ENCODE results near the gene GPRIN2. TPM values are rescaled to one million over a fixed set of nuclear protein-coding genes. Genes with fewer than 3 reads are reported as not detected.
"Not testable (repeated sequence)": the region's sequence is repeated elsewhere in the genome, so short reads cannot be mapped to it uniquely, and the experiment has no call there.

The GPRIN2 gene
- not detected for total RNA-seq
- long read RNA-seq, result 0 reads

DNA sequence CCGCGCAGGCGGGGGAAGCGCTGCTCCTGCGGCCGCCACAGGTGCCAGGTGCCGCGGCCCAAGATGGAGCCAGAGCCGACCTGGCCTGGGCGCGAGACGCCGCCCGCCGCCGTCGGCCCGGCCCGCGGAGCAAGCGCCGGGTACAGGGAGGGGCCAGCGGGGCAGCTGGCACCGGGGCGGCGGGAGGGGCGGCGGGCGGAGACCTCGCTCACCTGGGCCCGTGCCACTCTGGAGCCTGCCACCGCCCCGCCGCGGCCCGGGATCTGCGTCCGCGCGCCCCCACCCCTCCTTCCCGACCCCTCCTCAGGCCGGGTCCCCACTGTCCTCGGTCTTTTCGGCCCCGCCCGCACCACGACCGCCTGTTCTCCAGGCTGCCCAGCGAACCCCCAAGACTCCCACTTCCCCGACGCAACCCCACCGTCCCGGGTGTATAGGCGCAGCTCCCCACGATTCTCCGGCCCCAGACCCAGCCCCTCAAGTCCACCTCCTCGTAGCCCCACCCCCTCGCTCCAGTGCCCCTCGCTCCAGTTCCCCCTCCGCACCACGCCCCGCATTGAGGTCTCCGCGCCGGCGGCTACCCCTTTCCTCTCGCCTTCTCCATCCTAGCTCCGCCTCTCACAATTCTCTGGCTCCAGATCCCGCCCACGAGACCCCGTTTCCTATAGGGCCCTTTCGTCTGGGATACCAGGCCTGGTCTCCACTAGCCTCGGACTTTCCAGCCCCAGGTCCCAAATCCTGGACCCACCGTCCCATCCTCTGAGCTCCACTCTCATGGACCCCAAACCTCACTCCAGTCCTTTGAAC is at the start of gene GPRIN2:
Gene GPRIN2 (minus strand): TSS at position 144 of the 804 bp plus-strand sequence. CDS start 5,922 bp downstream, outside the sequence.
- ATAC-seq, result no peak

DNA sequence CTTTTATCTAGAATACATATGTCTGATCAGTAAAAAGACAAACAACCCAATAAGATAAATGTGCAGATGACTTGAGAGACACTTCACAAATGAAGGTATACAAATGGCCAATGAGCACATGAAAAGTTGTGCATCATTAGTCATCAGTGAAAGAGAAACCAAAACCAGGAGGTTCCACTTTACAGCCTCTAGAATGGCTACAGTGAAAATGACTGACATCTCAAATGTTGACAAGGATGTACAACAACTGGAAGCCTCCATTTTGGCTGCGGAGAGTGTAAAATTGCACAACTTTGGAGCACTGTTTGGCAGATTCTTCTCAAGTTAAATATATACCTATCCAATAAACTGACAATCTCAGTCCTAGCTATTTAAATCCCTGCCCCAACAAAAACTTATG is 44.1 kb upstream of the GPRIN2 start:
- ATAC-seq; DNase-seq (ENCODE audit: missing footprints); intact Hi-C loops (cut with DNase I): not testable (repeated sequence)

More for the DNA sequence above, at the start of gene GPRIN2:
- peak; percentile 71 for DNase-seq (ENCODE audit: missing footprints)
- intact Hi-C loops (cut with DNase I), result no loop called here

DNA sequence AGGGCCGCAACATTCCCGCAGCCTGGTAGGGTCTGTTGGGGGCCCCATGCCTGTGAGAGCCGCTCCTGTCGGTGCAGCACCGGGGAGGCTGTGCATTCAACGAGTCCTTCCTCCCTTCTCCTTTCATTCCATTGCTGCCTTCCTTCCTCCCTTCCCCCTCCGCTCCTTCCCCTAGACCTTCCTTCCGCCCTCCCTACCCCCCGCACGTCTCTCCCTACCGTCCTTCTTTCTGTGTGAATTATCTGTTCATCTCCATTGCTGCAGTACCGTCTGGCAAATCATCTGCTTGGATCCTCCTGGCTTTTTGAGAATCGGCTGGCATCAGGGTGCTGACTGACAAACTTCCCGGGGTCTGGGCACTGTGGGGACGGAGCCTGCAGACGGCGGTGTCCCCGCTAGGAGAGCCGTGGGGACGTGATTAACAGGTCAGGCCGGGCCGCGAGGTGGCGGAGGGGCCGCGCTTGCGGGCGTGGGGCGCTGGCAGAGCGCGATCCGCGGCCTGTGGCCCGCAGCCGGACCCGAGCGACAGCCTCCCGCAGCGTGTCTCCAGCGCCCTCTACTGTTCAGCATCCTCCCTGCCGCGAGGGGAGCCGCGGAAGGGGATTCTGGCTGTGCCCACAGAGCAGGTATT is 41.3 kb upstream of the GPRIN2 start:
- intact Hi-C loops (cut with DNase I), result not testable (repeated sequence)
- peak; percentile 89 for ATAC-seq
- peak; percentile 39 for DNase-seq (ENCODE audit: missing footprints)

DNA sequence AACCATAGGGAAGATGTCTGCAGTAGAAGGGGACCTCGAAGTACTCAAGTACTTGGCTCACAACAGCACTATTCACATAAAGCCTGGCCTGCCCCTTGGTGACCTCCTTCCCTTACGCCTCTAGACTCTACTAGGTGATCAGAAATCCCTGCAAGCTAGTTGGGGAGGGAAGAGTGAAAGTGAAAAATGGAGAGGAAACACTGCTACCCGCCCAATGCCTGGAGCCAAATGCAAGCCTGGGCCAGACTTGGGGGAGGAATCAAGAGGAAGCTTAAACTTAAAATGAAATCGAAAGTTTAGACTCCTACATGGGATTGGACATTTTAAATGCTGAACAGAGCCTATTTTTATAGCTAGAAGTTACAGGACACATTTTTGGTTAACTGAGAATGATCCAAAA is 40.1 kb upstream of the GPRIN2 start:
- intact Hi-C loops (cut with DNase I), result not testable (repeated sequence)
- ATAC-seq, result peak; percentile 32
- DNase-seq (ENCODE audit: missing footprints), result peak; percentile 65

- ATAC-seq, result peak; percentile 70
- DNase-seq (ENCODE audit: missing footprints); intact Hi-C loops (cut with DNase I): not testable (repeated sequence)
Observed at GRCh38 chr10:46594453-46595063, 38.1 kb upstream of the GPRIN2 start.

DNA sequence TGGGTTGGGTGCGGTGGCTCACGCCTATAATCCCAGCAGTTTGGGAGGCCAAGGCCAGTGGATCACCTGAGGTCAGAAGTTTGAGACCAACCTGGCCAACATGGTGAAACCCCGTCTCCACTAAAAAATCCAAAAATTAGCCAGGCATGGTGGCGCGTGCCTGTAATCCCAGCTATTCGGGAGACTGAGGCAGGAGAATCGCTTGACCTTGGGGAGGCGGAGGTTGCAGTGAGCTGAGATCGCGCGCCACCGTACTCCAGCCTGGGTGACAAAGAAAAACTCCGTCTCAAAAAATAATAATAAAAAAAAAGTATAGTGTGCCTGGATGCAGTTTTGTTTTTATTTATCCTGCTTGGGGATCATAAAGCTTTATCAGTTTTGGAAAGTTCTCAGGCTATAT is 36.8 kb upstream of the GPRIN2 start:
- DNase-seq (ENCODE audit: missing footprints); intact Hi-C loops (cut with DNase I); ATAC-seq: not testable (repeated sequence)

DNA sequence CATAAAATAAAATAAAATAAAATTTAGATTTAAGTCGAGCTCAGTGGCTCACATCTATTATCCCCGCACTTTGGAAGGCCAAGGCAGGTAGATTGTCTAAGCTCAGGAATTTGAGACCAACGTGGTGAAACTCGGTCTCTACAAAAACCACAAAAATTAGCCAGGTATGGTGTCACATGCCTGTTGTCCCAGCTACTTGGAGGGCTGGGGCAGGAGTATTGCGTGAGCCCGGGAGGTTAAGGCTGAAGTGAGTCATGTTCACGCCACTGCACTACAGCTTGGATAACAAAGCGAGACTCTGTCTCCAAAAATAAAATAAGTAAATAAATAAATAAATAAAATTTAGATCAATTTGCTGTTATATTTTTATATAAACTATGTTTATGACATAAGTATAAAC is 34.6 kb upstream of the GPRIN2 start:
- DNase-seq (ENCODE audit: missing footprints); ATAC-seq; intact Hi-C loops (cut with DNase I): not testable (repeated sequence)

DNA sequence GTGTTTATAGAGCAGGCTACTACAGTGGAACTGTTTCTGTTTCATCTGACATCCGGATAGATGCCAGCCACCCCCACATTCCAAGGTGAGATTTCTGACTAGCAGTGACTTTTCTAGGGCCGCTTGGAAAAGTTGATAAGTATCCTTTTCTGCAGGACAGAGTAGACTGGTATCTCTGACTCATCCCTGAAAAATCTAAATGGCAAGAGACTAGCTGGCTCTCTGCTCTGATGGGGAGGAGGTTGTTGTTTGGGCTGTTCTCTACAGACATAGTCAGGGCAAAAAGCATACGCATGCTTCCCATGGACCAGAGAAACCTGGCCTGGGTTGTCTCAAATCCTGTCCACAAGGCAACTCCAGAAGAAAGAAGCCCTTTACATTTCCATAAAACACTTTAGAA is 33.1 kb upstream of the GPRIN2 start:
- intact Hi-C loops (cut with DNase I); ATAC-seq: not testable (repeated sequence)

GRCh38 chr10:46588221-46588620 is 31.8 kb upstream of the GPRIN2 start:
- intact Hi-C loops (cut with DNase I); DNase-seq (ENCODE audit: missing footprints): not testable (repeated sequence)
- ATAC-seq, result peak; percentile 9

More for the DNA sequence above, 33.1 kb upstream of the GPRIN2 start:
- not testable (repeated sequence) for DNase-seq (ENCODE audit: missing footprints)

- peak; percentile 75 for ATAC-seq
- DNase-seq (ENCODE audit: missing footprints); intact Hi-C loops (cut with DNase I): not testable (repeated sequence)
Observed at GRCh38 chr10:46587546-46587945, 31.1 kb upstream of the GPRIN2 start.

GRCh38 chr10:46585246-46585645 is 28.8 kb upstream of the GPRIN2 start:
- DNase-seq (ENCODE audit: missing footprints); intact Hi-C loops (cut with DNase I); ATAC-seq: not testable (repeated sequence)

GRCh38 chr10:46584196-46584595 is 27.7 kb upstream of the GPRIN2 start:
- DNase-seq (ENCODE audit: missing footprints); ATAC-seq; intact Hi-C loops (cut with DNase I): not testable (repeated sequence)

- DNase-seq (ENCODE audit: missing footprints); ATAC-seq; intact Hi-C loops (cut with DNase I): not testable (repeated sequence)
Observed at GRCh38 chr10:46582568-46582967, 26.1 kb upstream of the GPRIN2 start.

- DNase-seq (ENCODE audit: missing footprints); intact Hi-C loops (cut with DNase I); ATAC-seq: not testable (repeated sequence)
Observed at GRCh38 chr10:46581997-46582396, 25.5 kb upstream of the GPRIN2 start.

DNA sequence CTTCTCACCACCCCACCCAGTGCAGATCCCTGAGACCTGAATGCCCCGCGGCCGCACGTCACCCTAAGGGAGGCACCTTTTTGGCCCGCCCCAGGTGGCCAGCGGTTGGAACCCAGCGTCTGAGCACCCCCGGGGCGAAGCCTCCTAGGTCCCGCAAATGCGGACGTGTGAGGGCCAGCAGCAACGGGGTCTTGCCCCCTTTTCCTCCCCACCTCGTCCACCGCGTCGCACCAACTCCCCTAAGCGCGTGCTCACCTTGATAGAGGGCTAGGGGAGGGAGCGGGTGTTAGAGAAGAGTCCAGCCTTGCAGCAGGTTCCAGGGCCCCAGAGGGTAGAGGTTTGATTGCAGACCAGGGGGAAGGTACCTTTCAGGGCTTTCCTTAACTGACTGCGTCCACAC is 22.9 kb upstream of the GPRIN2 start:
- intact Hi-C loops (cut with DNase I), result not testable (repeated sequence)

DNA sequence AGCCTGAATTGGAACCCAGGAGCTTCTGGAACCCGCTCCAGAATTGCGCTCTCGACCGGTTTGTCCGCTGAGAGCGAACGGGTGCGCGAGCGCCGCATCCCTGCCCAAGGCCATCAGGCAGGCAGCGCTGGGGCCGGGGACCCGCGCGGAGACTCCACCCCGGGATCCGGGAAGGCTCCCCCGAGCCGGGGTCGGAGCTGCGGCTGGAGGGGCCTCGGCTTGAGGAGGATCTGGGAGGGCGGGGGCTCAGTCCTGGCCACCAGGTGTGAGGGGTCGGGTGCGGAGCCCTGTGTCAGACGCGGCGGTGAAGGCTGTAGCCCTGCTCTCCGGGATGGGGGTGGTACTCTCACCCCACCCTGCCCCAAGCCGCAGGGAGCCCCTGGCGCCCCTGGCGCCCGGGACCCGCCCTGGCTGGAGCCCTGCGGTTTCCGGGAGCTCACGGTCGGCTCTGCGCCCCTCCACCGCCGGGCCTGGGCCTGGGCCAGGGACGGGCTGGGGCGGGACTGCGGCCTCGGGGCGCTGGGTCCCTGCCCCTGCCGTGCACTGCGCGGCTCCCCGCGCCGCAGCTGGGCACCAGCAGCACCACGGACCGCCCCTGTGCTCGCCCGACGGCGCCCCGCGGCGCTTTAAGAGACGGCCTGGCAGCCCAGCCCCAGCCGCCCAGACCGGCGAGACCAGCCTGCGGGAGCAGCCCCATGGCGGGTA is 22.2 kb upstream of the GPRIN2 start, which contains the start of gene SYT15:
Gene SYT15 (plus strand): TSS at position 655 of the 705 bp plus-strand sequence. CDS start 41 bp downstream, at position 696.
- DNase-seq (ENCODE audit: missing footprints); intact Hi-C loops (cut with DNase I); ATAC-seq: not testable (repeated sequence)

More for the DNA sequence above, 22.9 kb upstream of the GPRIN2 start:
- not testable (repeated sequence) for ATAC-seq; DNase-seq (ENCODE audit: missing footprints)

DNA sequence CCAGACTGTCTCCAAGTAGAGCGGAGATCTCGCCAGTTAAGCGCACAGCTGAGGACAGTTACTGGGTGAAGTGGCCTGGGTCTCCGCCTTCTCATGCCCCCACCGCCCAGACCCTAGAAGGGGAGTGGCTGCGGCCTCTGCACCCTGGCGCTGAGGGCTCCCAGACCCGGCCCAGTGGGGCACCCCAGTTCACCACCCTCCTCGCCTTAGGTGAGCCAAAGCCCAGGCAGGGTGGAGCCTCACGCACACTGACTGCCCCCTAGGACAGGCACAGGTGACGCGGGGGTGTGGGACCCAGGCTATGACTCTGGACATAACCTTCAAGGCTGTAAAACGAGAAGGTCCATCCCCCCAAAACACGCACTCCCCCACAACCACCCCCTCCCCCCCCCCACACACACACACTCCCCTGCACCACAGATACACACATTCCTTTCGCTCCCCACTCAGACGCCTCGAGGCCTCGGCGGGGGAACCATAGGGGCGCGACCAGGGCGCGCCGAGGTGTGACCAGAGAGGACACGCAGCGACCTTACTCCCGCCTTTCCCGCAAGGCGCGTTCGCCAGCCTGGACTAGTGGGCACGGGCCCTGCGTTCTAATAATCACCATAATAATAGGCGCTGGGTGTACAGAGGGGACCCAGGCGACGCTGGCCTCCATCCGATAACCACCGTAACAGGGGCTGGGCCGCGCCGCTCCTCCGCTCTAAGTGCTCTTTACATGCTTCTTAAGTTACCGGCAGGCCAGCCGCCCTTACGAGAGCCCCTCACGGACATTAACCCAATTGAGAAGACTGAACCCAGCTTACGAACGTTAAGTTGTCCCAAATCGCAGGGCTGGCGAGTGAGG is 21.4 kb upstream of the GPRIN2 start:
- intact Hi-C loops (cut with DNase I); DNase-seq (ENCODE audit: missing footprints); ATAC-seq: not testable (repeated sequence)

All from Right ventricle myocardium inferior (tissue), 1 donor.